ENCODE data around the gene SLC5A10.

Gene SLC5A10

GRCh38 chr17:19004421-19005136 lies 52.6 kb downstream of the SLC5A10 start, which contains the start of gene FAM83G:
Gene FAM83G (minus strand): TSS chr17:19004764. CDS start chr17:19004041, 723 bp downstream.
- DNase-seq, result peak; percentile 86 to 88

GRCh38 chr17:19005137-19005773 lies 53.3 kb downstream of the SLC5A10 start:
- DNase-seq, result no peak

DNA sequence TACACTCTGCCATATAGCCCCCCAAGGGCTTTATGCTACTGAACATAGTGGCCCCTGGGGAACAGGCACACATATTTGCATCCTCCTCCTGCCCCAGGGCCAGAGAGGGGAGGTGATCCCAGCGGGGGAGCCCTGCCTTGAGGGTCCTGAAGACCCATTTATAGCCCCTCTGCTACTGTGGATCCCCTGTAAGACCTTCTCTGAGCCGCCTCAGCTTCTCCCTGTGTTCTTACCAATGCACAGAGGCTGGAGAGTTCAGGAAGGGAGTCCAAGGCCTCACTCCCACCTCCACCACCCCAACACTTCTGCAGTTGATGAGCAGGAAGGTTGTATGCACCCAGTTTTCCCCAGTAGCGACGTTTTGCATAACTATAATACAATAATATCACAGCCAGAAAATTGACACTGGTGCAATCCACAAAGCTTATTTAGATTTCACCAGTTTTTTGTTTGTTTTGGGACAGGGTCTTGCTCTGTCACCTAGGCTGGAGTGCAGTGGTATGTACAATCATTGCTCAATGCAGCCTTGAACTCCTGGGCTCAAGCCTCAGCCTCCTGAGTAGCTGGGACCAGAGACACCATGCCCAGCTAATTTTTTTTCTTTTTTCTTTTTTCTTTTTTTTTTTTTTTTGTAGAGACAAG lies 53.9 kb downstream of the SLC5A10 start:
- DNase-seq, result no peak

DNA sequence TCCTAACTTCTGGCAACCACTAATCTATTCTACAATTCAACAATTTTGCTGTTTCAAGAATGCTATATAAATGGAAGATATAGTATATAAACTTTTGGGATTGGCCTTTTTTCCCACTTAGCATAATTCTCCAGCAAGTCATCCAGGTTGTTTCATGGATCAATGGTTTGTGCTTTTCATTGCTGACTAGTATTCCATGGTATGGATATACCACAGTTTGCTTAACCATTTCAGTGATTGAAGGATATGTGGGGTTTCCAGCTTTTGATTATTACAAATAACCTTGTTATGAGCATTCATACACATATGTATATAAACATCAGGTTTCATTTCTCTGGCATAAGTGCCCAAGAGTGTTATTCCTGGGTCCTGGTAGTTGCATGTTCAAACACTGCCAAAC lies 54.7 kb downstream of the SLC5A10 start:
- DNase-seq, result no peak

GRCh38 chr17:19009970-19010369 lies 58.0 kb downstream of the SLC5A10 start:
- no peak for DNase-seq

GRCh38 chr17:19010729-19011505 lies 59.0 kb downstream of the SLC5A10 start:
- no peak for DNase-seq

GRCh38 chr17:19011581-19011980 lies 59.6 kb downstream of the SLC5A10 start:
- DNase-seq, result no peak

DNA sequence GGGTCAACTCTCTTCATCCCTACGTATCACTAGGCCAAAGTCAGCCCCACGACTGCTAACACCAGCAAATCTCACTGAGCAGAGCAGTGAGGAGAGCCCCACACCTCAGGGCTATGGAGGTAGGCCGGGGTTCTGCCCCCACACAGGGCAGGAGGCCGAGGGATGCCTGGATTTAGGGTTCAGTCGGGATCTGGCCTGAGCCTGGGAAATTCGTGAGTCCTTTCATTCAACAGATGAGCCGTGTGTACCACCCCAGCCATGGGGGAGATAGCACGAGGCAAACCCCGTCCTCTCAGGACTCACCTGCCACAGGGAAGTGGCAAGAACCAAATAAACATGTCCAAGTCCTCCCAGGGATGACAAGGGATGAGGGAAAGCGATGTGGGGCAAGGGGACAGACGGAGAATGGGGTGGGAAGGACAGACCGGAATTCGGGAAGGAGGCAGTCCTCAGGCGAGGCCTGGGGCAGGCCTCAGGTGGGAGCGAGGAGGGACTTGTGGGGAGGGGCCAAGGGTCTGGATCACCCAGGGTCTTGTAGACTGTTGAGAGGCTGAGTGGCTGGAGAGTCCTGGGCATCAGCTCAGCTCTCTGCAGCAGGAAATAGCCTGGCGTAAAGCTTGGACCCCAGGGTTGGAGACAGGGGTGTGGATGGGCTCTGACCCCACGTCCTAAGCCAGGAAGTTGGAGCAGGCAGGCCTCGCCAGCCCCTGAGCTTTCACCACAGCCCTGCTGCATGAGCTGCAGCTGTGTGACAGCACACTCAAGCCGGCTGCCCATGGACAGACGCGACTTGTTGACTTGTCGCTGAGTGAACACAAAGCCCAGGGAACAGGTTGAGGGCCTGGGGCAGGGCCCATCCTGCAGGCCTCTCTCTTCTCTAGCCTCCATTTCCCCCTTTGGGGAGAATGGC lies 60.5 kb downstream of the SLC5A10 start:
- DNase-seq, result no peak

DNA sequence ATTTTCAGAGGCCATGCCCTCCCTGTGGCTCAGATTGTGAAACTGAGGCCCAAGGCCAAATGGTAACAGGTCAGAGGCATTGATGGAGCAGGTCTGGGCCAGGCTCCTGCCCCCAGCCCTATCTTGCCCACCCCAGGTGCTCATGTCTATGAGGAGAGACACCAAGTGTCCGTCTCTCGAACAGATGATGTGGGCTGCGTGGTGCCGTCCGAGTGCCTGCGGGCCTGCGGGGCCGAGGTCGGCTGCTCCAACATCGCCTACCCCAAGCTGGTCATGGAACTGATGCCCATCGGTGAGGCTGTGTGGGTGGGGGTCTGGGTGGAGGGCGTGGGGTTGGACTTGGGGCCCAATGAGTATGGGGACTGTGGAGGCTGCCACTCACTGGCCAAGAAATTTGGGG lies 61.3 kb downstream of the SLC5A10 start:
- no peak for DNase-seq

DNA sequence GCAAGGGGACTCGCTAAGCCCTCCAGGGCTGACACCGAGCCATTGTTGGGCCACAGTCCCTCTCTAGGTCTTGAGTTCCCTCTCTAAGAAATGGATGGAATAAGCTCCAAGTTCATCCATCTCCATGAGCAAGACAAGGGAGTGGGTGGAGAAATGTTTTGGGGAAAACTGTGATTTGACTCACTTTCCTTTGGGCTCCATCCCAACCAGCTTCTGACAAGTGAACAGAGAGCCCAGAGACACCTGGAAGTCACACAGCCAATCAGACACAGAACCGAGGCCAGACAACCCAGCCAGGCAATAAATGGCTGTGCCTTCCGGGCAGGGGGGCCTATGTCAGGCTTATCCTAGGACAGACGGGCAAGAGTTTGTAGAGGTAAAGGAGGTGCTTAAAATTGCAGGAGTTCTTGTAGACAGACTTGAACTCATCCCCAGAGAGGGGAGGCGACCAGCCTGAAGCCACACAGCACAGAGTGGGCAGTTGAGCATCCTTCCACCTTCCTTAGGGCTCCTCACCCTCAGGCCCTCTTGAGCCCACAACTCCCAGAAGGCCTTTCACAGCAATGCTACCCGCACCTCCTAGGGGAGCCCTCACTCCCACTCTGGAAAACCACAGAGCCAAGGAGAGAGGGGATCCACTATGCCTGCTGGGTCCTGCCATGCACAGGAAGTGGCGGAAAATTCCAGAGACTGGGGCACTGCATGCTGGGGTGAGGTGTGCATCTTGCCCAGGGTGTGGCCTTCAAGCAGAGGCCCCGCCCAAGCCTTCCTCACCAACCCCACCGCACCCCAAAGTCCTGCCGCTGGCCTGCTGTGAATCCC lies 62.1 kb downstream of the SLC5A10 start:
- DNase-seq, result no peak

DNA sequence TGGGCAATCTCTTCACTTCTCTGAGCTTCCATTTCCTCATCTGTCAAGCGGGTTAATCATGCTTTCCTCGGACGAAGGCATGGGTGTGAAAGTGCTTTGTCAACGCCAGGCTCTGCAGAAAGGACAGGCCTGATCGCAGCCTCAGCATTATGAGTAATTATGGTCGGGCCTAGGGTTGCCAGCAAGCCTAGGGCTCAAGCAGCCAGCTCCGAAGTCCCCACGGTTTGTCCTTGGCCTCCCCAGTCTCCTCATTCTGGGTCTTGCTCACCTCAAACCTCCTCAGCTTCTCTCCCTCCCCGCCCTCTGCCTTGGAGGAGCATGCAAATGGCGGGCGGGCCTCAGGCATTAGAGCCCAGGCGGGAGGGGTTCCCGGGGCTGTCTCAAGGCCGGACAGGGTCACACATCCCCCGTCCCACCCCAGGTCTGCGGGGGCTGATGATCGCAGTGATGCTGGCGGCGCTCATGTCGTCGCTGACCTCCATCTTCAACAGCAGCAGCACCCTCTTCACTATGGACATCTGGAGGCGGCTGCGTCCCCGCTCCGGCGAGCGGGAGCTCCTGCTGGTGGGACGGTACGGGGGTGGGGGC lies 62.8 kb downstream of the SLC5A10 start:
- DNase-seq, result no peak

DNA sequence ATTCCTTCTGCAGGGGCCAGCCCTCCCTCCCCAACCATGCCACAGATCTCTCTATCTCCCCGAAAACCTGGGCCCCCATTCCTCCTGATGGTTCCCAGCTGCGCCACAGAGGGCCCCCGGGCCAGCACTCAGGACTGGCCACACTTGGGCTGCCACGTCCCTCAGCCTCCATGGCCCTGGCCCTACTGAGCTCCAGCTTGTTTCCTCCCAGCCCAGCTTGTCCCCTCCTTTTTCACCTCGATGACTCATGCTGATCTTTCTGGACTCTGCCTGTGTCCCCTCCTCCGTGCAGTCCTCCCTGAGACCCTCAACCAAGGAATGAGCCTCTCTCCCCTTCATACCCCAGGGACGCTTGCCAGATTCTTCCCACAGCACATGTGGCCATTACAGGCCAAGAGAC lies 63.5 kb downstream of the SLC5A10 start:
- no peak for DNase-seq

DNA sequence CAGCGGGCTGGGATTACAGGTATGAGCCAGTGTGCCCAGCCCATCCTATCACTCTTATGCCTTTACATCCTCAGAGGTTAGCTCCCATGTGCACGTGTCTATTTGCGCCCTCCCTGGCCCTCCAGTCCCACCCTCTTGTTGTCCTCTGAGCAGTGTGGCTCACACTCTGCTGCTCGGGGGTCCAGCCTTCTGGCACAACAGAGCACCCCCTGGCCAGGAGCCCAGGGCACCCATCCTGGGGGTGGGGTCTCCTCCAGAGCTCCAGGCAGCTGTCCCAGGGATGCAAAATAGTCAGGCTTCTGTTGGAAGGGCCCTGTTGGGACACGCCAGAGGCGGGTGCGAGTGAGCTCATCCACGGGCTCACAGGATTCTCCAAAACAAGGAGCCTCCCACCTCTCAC lies 64.3 kb downstream of the SLC5A10 start:
- DNase-seq, result no peak

DNA sequence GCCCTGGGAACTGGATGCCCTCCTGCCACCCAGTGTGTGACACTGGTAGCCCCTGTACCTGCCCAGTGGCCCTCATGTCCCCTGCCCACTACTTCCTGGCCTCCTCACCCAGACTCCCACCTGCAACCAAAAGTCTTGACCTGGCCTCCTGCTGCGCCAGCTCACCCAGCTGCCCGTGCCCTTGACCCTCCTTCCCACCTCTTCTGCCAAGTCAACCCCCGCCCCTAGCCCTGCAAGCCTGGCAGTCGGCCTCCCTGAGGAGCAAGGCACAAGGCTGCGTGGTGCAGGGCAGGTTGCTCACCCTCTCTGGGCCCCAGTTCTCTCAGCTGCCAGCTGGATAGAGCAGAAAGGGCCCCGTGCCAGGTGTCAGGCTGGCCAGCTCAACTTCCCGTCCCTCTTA lies 64.9 kb downstream of the SLC5A10 start:
- no peak for DNase-seq

DNA sequence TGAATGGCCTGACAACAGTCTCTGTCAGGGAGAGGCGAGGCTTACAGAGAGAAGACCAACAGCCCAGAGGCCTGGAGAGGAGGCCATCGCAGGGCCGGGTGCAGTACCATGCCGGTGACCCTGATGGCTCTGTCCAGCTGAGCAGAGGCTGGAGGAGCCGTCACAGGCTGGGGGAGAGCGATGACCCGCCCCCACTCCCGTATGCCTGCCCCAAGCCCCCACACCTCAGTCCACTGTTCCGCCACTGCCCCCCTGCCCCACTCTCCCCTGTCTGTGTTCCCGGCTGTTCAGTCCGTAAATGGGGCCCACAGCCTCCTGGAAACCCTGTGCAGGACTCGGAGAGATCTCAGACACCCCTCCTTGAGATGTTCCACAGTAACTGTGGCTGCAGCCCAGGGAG lies 65.4 kb downstream of the SLC5A10 start:
- DNase-seq, result no peak

- no peak for DNase-seq
These were observed 66.0 kb downstream of the SLC5A10 start for GRCh38 chr17:19017804-19018599.

- DNase-seq, result no peak
These were observed 66.6 kb downstream of the SLC5A10 start for GRCh38 chr17:19018600-19018950.

GRCh38 chr17:19019041-19019941 lies 67.3 kb downstream of the SLC5A10 start:
- DNase-seq, result no peak

DNA sequence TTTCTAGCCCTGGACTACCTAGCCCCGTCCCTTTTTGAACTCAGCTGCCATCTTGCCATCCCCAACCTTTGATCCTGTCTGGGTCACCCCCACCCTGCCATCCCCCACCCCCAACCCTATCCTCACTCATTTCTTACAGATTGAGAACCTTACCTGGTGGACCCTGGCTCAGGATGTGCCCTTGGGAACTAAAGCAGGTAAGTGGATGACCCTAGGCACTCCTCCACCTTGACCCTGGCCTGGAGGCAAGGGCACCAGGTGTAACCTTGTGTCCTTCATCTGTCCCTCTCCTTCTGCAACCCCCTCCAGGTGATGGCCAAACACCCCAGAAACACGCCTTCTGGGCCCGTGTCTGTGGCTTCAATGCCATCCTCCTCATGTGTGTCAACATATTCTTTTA lies 68.1 kb downstream of the SLC5A10 start:
- no peak for DNase-seq

Data from CD4-positive, alpha-beta T cell treated with Interleukin-1 beta for 1 hour (primary cell).